SIG-M5 treated with dmso at 0.1 percent for 504 hours (cell line): ENCODE data around the gene GDF7.

Source experiments
- DNase-seq: peaks from one replicate; lab custom pipeline; 2025; ENCODE audit not compliant: unreplicated experiment; lab: John Stamatoyannopoulos, UW

The GDF7 gene

GRCh38 chr2:20643060-20643459 lies 23.9 kb upstream of the GDF7 start:
- no peak for DNase-seq

DNA sequence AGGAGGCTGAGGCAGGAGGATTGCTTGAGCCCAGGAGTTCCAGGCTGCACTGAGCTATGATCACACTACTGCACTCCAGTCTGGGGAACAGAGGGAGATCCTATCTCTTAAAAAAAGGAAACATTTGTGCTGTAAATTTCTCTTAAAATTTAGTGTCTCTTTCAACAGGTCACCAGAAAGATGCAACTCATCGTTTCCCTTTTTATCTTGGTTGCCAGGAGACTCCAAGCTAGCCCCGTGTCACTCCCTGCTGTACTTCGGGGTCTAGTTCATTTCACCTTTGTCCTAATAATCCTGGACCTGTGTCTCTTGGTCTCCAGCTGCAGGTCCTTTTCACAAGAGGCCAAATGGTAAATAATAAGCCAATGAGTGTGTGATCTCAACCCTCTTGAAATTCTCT lies 23.1 kb upstream of the GDF7 start:
- DNase-seq: no peak

DNA sequence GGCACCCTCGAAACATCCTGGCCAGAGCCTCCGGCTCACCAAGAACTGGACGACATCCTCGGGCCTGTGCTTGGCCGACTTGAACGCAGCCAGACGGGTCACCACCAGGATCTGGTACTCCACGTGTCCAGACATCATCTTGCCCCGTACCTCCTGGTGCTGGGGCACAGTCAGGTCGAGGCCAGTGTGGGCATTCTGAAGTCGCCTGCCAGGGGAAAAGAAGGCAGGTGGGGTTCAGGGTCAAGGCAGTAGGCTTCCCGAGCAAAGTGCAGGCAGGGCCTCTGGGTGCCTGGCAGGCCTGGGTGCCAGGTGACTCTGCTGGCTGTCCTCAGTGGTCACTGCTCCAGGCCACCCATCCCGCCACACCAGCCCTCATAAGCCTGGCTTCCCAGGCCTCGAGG lies 21.6 kb upstream of the GDF7 start:
- no peak for DNase-seq

- no peak for DNase-seq
Observed at GRCh38 chr2:20645761-20646160, 21.2 kb upstream of the GDF7 start.

DNA sequence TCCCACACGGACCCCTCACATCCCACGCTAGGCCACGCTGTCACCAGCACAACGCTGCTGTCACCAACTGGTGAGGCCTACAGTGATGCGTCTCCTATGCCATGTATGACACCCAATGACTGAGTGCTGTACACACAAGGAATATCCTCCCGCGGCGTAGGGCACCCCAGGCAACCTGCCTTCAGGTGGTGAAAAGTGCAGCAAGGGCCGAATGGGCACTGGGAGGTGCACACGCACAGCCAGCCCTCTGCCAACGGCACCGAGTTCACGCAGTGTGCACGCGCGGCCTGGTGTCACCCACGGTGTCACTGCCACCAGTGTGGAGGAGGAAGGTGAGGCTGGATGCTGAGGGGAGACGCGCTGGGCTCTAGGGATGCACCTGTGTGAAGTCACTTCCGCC lies 20.5 kb upstream of the GDF7 start:
- DNase-seq: no peak

DNA sequence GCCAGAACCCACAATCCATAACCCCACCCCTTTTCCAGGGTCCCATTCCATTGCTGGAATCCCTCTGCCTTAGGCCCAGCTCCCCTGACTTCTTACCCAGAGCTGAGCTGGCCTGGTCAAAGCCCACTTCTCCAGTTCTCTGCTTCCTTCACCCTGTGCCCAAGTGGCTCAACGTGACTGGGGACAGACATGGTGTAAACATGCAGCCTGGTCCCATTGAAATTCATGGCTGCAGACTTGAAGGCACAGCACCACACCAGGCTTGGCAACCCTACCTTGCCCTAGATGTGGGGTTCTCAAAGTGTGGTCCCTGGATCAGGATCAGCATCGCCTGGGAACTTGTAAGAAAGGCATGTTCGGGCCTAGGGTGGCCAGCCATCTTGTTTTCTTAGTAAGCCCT lies 19.7 kb upstream of the GDF7 start:
- DNase-seq: no peak

DNA sequence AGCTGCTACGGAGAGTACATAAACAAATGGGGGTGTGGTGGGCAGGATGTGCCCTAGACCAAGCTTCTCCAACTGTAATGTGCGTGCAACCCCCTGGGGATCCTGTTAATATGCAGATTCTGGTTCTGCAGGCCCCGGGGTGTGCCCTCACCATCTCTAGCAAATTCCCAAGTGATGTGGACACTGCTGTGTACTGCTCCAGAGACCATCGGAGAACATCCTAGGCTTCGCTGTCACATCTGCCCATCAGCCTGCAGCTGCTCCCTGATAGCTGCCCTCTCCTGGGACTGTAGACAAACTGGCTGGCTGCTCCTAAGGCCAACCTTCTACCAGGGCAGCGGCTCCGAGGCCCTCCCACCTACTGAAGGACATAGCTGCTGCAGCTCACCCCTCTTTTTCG lies 19.2 kb upstream of the GDF7 start:
- DNase-seq: no peak

- DNase-seq: no peak
Observed at GRCh38 chr2:20648206-20648605, 18.7 kb upstream of the GDF7 start.

GRCh38 chr2:20648831-20649230 lies 18.1 kb upstream of the GDF7 start:
- DNase-seq: no peak

GRCh38 chr2:20649576-20649975 lies 17.4 kb upstream of the GDF7 start:
- no peak for DNase-seq

DNA sequence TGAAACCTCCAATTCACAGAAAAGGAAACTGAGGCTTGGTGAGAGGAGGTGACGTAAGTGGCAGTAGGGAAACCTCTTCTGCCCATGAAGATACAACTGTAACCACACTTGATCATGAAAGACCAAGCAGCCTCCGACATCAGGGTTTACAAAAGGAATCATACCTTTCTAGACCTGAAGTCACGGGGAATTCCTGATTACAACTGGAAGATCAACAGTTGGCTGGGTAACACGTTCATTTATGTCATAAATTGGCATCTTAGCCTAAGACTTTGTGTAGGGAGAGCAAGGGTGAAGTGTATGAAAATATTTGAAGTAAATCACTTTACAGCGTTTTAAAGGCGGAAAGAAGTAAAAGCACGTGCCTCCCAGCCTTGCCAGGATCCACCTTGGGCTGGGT lies 17.0 kb upstream of the GDF7 start:
- DNase-seq: no peak

DNA sequence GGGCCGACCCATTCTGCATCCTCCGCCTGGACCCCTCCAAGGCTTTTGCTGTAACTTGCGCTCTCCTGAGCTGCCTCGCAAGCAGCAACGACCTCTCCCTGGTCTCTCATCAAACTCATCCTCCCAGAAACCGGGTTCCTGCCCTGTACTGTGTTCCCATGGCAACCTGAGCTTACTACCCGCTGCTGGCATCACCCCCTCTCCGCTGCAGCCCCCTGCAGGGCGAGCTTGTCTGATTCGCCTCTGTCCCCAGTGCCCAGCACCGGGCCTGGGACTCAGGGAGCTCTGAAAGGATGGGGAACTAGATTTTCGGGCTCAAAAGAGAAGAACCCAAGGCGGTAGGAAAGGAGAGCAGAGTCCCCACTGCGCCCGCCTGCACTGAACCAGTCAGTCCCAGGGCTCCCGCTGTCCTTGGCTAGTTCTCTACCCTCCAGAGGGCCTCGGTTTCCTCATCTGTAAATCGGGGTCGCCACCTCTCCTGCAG lies 16.5 kb upstream of the GDF7 start:
- peak; percentile 49 for DNase-seq

GRCh38 chr2:20650877-20651730 lies 15.8 kb upstream of the GDF7 start, which contains the start of gene HS1BP3:
Gene HS1BP3, minus strand, starts transcription at chr2:20651098. Its CDS starts 35 bp downstream, at chr2:20651063.
- peak; percentile 73 for DNase-seq

DNA sequence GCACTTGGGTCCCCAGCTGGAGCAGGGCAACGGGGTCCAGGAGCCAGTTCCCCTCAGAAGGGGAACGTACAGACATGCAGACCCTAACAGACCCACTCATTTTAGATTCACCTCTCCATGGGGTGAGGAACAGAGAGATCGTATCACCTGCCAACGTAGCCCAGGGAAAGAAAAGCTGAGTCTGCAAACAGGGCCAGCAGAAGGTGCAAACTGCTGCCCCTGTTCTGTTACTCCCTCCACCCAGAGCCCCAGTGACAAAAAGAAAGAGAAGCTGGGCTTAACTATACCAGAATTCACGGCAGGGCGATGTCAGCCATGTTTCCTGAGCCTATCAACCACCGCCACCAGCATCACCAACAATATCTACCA lies 15.2 kb upstream of the GDF7 start:
- DNase-seq: no peak

- DNase-seq: no peak
Observed at GRCh38 chr2:20652141-20652540, 14.8 kb upstream of the GDF7 start.

GRCh38 chr2:20652673-20653575 lies 14.0 kb upstream of the GDF7 start:
- DNase-seq: no peak

- DNase-seq: no peak
Observed at GRCh38 chr2:20653695-20654534, 13.0 kb upstream of the GDF7 start.

- no peak for DNase-seq
Observed at GRCh38 chr2:20654535-20654813, 12.5 kb upstream of the GDF7 start.

DNA sequence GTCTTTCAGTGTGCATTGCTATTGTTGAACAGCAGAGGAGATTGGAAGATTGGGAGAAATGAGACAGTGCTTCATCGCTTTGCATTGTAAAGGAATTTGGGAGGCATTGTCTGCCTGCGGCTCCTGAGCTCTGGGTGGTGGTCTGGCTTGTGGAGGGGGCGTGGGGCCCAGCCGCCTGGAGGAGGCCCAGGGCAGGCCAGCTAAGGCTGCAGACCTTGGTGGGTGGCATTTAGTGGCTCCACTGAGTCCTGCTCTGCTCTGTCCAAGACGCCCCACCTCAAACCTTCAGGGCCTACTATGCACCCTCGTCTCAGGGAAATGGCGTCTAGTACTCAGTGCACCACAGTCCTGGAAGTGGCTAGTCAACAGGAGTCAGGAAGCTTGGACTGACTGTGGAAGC lies 10.4 kb upstream of the GDF7 start:
- DNase-seq: no peak

DNA sequence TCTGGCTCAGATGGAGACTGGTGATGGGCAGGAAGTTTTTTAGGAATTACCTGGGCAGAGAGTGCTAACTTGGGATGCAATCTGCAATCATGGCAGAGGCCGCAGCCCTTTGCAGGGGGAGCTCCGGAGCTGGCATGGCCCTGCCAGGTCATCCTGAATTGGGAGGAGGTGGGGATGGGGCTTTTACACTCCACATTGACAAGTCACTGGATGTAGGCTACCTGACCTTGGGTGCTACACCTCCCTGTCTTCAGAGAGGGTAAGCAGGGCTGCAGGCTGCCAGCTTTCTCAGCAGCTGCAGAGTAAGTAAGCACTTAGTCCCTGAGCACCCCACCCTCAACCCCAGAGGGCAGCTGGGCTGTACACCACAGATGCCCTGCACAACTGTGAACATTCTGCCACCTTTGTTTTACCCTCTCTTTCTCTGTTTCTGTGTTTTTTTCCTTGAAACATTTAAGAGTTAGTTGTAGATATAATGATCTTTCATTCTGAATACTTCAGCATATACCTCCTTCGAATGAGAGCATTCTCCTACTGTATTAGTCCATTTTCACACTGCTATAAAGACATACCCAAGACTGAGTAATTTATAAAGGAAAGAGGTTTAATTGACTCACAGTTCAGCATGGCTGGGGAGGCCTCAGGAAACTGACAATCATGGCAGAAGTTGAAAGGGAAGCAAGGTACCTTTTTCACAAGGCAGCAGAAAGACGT lies 9.3 kb upstream of the GDF7 start:
- DNase-seq: no peak
